PC-3 (cell line): ENCODE results near the gene BCAS3. TPM values are rescaled to one million over a fixed set of nuclear protein-coding genes. Genes with fewer than 3 reads are reported as not detected.

ENCODE experiments used
- ATAC-seq: fragments of 200-7000 bp; cut with Tn5 transposase; 2 replicates; pipeline ENCODE4 v1.9.1; 2020; ENCODE audit warnings: mild to moderate bottlenecking, moderate library complexity
- BruUV-seq: library from RNA; stranded (reverse); fragments of 400-500 nt; replicated peaks from 2 replicates; lab custom pipeline; 2021; lab: Mats Ljungman, UMichigan
- CTCF ChIA-PET: fragments of 300-600 bp; sonication (Branson Sonifier 250); formaldehyde crosslinking; loops from one replicate; lab custom pipeline; 2022; ENCODE audit warnings: antibody characterized with exemption; lab: Charles Lee
- POLR2A ChIA-PET: fragments of 300-600 bp; sonication (Branson Sonifier 250); formaldehyde crosslinking; loops from one replicate; lab custom pipeline; 2022; ENCODE audit warnings: antibody characterized with exemption; ENCODE audit not compliant: unreplicated experiment; lab: Charles Lee
- DNase-seq: peaks from one replicate; pipeline ENCODE4 v3.0.0-alpha.2; 2015
- H2AFZ ChIP-seq: fragments of 300-600 bp; sonication (generic); 2 replicates; pipeline ENCODE4 v1.6.0; 2016; ENCODE audit warnings: antibody characterized with exemption, low read length
- H3F3A ChIP-seq: fragments of 300-600 bp; sonication (generic); one replicate; pipeline ENCODE4 v1.6.0; 2017; ENCODE audit warnings: antibody characterized with exemption, low read length, control low read depth, mild to moderate bottlenecking; ENCODE audit not compliant: unreplicated experiment
- H3K27ac ChIP-seq: fragments of 300-600 bp; sonication (generic); 2 replicates; pipeline ENCODE4 v1.5.1; 2016; ENCODE audit warnings: mild to moderate bottlenecking, low read length
- H3K27me3 ChIP-seq: fragments of 300-600 bp; sonication (generic); 2 replicates; pipeline ENCODE4 v1.6.1; 2016; ENCODE audit warnings: low read length, mixed read lengths
- H3K36me3 ChIP-seq: fragments of 300-600 bp; sonication (generic); 2 replicates; pipeline ENCODE4 v1.6.1; 2016; ENCODE audit warnings: low read depth, mixed run types, low read length, mixed read lengths
- H3K4me1 ChIP-seq: fragments of 300-600 bp; sonication (generic); 2 replicates; pipeline ENCODE4 v1.5.1; 2016; ENCODE audit warnings: low read length; ENCODE audit not compliant: insufficient read depth
- H3K4me2 ChIP-seq: fragments of 300-600 bp; sonication (generic); 2 replicates; pipeline ENCODE4 v1.6.0; 2016; ENCODE audit warnings: low read length
- H3K4me3 ChIP-seq: fragments of 300-600 bp; sonication (generic); 2 replicates; pipeline ENCODE4 v1.5.1; 2016; ENCODE audit warnings: mild to moderate bottlenecking, low read length, mixed read lengths
- H3K79me2 ChIP-seq: fragments of 300-600 bp; sonication (generic); 2 replicates; pipeline ENCODE4 v1.6.1; 2017; ENCODE audit warnings: low read length, mixed read lengths
- H3K9ac ChIP-seq: fragments of 300-600 bp; sonication (generic); 2 replicates; pipeline ENCODE4 v1.6.0; 2016; ENCODE audit warnings: mild to moderate bottlenecking, low read length
- H3K9me2 ChIP-seq: fragments of 300-600 bp; sonication (generic); replicated peaks from 2 replicates; pipeline ENCODE4 v1.6.1; 2016; ENCODE audit warnings: mixed run types, low read length, mixed read lengths
- H3K9me3 ChIP-seq: fragments of 300-600 bp; sonication (generic); 2 replicates; pipeline ENCODE4 v1.6.1; 2016; ENCODE audit warnings: low read length, mixed read lengths
- H4K20me1 ChIP-seq: fragments of 300-600 bp; sonication (generic); 2 replicates; pipeline ENCODE4 v1.6.1; 2016; ENCODE audit warnings: low read length, mixed read lengths
- EZH2 ChIP-seq: fragments of 300-600 bp; sonication (generic); IDR thresholded peaks from one replicate; pipeline ENCODE4 v1.6.1; 2017; ENCODE audit warnings: antibody characterized with exemption, mild to moderate bottlenecking, low read length; ENCODE audit not compliant: unreplicated experiment
- EZH2phosphoT487 ChIP-seq: fragments of 300-600 bp; sonication (generic); IDR thresholded peaks from 2 replicates; pipeline ENCODE4 v1.6.1; 2018; ENCODE audit warnings: mild to moderate bottlenecking, antibody characterized with exemption, low read length, borderline replicate concordance
- intact Hi-C: fragments of 100-400 bp; cut with micrococcal nuclease; formaldehyde crosslinking; loops from 2 replicates; pipeline ENCODE4 v1.9.0; 2023
- total RNA-seq: library from RNA; depleted of rRNA; stranded (reverse); fragments of >200 nt; gene quantifications from 2 replicates; pipeline ENCODE4 v1.2.3, GENCODE V29; 2014
- TF ChIP-seq, protein P1 (sequence below): fragments of 300-600 bp; sonication (generic); conservative IDR thresholded peaks from 2 replicates; pipeline ENCODE4 v1.5.1; 2017; ENCODE audit warnings: antibody characterized with exemption, low read depth, mild to moderate bottlenecking, low read length

The BCAS3 gene
- total RNA-seq, 1 experiment from 2014 or later: 25.9 TPM

DNA sequence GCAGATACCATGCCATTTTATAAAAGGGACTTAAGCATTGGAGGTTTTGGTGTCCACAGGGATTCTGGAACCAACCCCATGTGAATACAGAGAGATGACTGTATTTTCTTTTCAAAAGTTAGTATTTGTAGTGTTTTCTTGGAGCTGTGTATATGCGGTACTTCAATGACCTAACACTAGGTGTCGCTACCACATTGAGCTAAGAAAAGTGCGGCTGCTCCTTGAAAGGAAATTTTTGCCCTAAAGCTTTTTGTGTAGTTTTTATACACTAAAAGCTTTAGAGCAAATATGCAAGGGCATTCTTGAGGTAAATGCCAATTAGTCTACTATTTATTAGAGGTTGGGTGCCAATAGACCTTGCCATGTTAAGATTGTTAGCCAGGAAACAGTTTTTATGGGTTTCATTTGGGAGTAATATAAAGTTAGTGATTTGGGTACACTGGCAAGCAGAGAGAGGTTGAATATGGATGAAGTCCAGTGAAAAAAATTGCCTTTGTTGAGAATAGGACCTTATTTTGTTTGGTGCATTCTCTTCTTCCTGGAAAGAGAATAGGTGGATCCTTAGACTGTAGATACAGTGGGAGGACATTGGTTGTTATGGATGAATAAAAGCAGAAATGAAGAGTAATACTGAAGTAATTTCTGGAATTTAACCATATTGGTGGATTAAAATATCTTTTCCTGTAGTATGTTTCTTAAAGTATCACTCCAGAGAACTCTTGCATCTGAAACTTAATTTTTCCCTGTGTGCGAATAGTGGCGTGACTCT is 43.3 kb downstream of the BCAS3 start:
- peak; percentile 83 for DNase-seq
- ChIA-PET CTCF (interaction anchor here (0.5 to 1.4 kb wide), 19 partner anchors 11 to 691 kb away, joined by 3 to 16 read pairs (median 3); no protein-coding TSS in a partner anchor), POLR2A (interaction anchor here (0.6 kb wide), 1 partner anchor 240 kb away, joined by 3 read pairs; no protein-coding TSS in a partner anchor)
- no peak for TF ChIP-seq EZH2phosphoT487
- TF ChIP-seq, protein P1, sequence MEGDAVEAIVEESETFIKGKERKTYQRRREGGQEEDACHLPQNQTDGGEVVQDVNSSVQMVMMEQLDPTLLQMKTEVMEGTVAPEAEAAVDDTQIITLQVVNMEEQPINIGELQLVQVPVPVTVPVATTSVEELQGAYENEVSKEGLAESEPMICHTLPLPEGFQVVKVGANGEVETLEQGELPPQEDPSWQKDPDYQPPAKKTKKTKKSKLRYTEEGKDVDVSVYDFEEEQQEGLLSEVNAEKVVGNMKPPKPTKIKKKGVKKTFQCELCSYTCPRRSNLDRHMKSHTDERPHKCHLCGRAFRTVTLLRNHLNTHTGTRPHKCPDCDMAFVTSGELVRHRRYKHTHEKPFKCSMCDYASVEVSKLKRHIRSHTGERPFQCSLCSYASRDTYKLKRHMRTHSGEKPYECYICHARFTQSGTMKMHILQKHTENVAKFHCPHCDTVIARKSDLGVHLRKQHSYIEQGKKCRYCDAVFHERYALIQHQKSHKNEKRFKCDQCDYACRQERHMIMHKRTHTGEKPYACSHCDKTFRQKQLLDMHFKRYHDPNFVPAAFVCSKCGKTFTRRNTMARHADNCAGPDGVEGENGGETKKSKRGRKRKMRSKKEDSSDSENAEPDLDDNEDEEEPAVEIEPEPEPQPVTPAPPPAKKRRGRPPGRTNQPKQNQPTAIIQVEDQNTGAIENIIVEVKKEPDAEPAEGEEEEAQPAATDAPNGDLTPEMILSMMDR: peak; percentile 99
- no peaks in the 10 kb centered on the region for H3K79me2 ChIP-seq
- intact Hi-C loops: loop anchor here (1.0 to 5.0 kb wide), 5 partner anchors 180 to 690 kb away; no protein-coding TSS in a partner anchor
- no peak overlapping the region for H3K4me2 ChIP-seq
- no peaks in the 10 kb centered on the region for H3K9me2 ChIP-seq
- peak overlapping the region; percentile 24; the same call in 1 of the 2 replicates for H2AFZ ChIP-seq
- no peaks in the 10 kb centered on the region for H4K20me1 ChIP-seq
- H3K9me3 ChIP-seq: no peaks in the 10 kb centered on the region
- H3K4me3 ChIP-seq: no peak overlapping the region
- H3K4me1 ChIP-seq: no peaks in the 10 kb centered on the region; the same call in 1 of the 2 replicates
- no peaks in the 10 kb centered on the region for H3F3A ChIP-seq
- H3K27me3 ChIP-seq: no peaks in the 10 kb centered on the region
- no peaks in the 10 kb centered on the region for H3K36me3 ChIP-seq
- no TSS peak for BruUV-seq
- H3K27ac ChIP-seq: no peak overlapping the region
- peak; percentile 82 for ATAC-seq
- no peak overlapping the region for H3K9ac ChIP-seq

DNA sequence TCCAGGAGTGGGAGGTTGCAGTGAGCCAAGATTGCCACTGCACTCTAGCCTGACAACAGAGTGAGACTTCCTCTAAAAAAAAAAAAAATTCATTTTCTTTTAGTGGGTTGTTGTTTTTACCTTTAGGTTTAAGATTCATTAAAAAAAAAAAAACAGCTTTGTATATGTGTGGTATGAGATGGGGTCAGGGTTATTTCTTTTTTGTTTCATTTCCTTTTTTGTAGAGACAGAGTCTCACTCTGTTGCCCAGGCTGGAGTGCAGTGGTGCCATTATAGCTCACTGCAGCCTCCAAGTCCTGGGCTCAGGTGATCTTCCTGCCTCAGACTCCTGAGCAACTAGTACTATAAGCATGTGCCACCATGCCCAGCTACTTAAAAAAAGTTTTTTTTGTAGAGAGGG is 47.0 kb downstream of the BCAS3 start:
- Histone ChIP-seq H2AFZ (no peak overlapping the region), H3K36me3 (no peaks in the 10 kb centered on the region), H3K4me2 (no peak overlapping the region), H3K9ac (no peak overlapping the region), H3K79me2 (no peaks in the 10 kb centered on the region), H3K4me3 (no peak overlapping the region), H3K9me2 (no peaks in the 10 kb centered on the region), H3K27ac (no peak overlapping the region), H3F3A (no peaks in the 10 kb centered on the region), H3K4me1 (no peaks in the 10 kb centered on the region), H4K20me1 (no peaks in the 10 kb centered on the region), H3K27me3 (no peaks in the 10 kb centered on the region), H3K9me3 (no peaks in the 10 kb centered on the region)
- no TSS peak for BruUV-seq
- TF ChIP-seq EZH2phosphoT487: no peak
- TF ChIP-seq EZH2: no peak
- TF ChIP-seq, protein P1: no peak
- intact Hi-C loops: loop anchor here (5.0 kb wide), 1 partner anchor 668 kb away; no protein-coding TSS in a partner anchor
- ATAC-seq (no peak), DNase-seq (no peak)
- CTCF ChIA-PET: no interaction called here
- POLR2A ChIA-PET: no interaction called here

DNA sequence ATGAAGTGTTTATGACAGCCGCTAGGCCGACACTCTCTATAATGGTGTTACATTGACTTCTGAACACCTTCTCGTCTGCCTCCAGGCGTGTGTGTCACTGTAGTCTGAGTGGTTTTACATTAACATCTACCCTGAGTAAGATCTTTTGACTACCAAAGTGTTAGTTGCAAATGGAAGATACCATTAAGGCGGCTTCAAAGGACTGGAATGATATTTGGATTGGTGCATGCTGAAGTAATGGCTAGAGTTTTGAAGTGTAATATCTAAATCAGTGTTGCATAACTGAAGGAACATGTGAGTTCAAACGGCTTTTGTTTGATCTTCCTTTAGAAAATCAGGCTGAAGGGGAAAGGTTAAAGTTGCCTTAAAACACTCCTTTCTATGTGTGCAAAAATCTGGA is 52.2 kb downstream of the BCAS3 start:
- ChIA-PET POLR2A (no interaction called here), CTCF (no interaction called here)
- H3K9ac ChIP-seq: no peak overlapping the region
- ATAC-seq: no peak
- H3F3A ChIP-seq: no peaks in the 10 kb centered on the region
- no TSS peak for BruUV-seq
- H4K20me1 ChIP-seq: no peaks in the 10 kb centered on the region
- TF ChIP-seq, protein P1: no peak
- TF ChIP-seq EZH2phosphoT487: no peak
- H3K4me1 ChIP-seq: no peaks in the 10 kb centered on the region
- no peak overlapping the region for H2AFZ ChIP-seq
- no peaks in the 10 kb centered on the region for H3K27me3 ChIP-seq
- no peak overlapping the region for H3K27ac ChIP-seq
- no peak for DNase-seq
- H3K4me3 ChIP-seq: no peak overlapping the region
- H3K79me2 ChIP-seq: no peaks in the 10 kb centered on the region
- no peaks in the 10 kb centered on the region for H3K9me3 ChIP-seq
- no peaks in the 10 kb centered on the region for H3K36me3 ChIP-seq
- intact Hi-C loops: no loop called here
- H3K9me2 ChIP-seq: no peaks in the 10 kb centered on the region
- no peak overlapping the region for H3K4me2 ChIP-seq
